HepG2 (cell line): ENCODE results near the gene OAF. TPM values are rescaled to one million over a fixed set of nuclear protein-coding genes. Genes with fewer than 3 reads are reported as not detected.

Experiments
- ATAC-seq: fragments of 200-7000 bp; cut with Tn5 transposase; 3 replicates; pipeline ENCODE4 v1.9.1; 2020; ENCODE audit warnings: mild to moderate bottlenecking, moderate library complexity
- BruUV-seq: library from RNA; stranded (reverse); fragments of 400-500 nt; replicated peaks from 2 replicates; lab custom pipeline; 2021; lab: Mats Ljungman, UMichigan
- CTCF ChIA-PET: fragments of 300-600 bp; formaldehyde crosslinking; extraction: SDS; loops from one replicate; lab custom pipeline; 2021; ENCODE audit warnings: low total read pairs, inconsistent platforms, low intra/inter-chr PET ratio; lab: Yijun Ruan, JAX
- POLR2A ChIA-PET: fragments of 350-600 bp; sonication (Branson Sonifier 250); formaldehyde crosslinking; loops from one replicate; lab custom pipeline; 2020; ENCODE audit warnings: antibody characterized with exemption, inconsistent platforms; lab: Yijun Ruan, JAX
- DNase-seq: peaks from one replicate; pipeline ENCODE4 v3.0.0-alpha.2; 2015; ENCODE audit warnings: low spot score
- FAIRE-seq: peaks from 3 replicates; lab custom pipeline; 2011; peaks lifted over from hg19 to GRCh38; lab: Jason Lieb, UNC
- H2AFZ ChIP-seq: one replicate; pipeline ENCODE4 v1.6.1; 2011; ENCODE audit warnings: low read length, inconsistent platforms
- H3K27ac ChIP-seq: fragments of 300-600 bp; 3 replicates; pipeline ENCODE4 v1.8.0; 2011; ENCODE audit warnings: mixed run types, mild to moderate bottlenecking, mixed read lengths, low read length, inconsistent platforms; ENCODE audit not compliant: insufficient read depth; ENCODE audit errors: extremely low read length
- H3K27me3 ChIP-seq, 2 experiments: fragments of 200-600 bp in 1 of 2; 2 replicates in 1 of 2; 3 replicates in 1 of 2; pipeline versions ENCODE4 v1.6.0 to v1.8.0; 2011; ENCODE audit warnings: low read length in 2 of 2, mild to moderate bottlenecking in 2 of 2, moderate library complexity in 2 of 2, inconsistent platforms in 1 of 2; ENCODE audit not compliant: insufficient read depth in 2 of 2, control insufficient read depth in 1 of 2
- H3K36me3 ChIP-seq, 2 experiments: fragments of 200-600 bp in 1 of 2; replicated peaks in 1 of 2; 2 replicates in 1 of 2; 3 replicates in 1 of 2; pipeline versions ENCODE4 v1.5.1 to v1.8.0; 2011; ENCODE audit warnings: low read length in 2 of 2, inconsistent platforms in 1 of 2; ENCODE audit not compliant: insufficient read depth in 2 of 2, control insufficient read depth in 1 of 2
- H3K4me1 ChIP-seq: 2 replicates; pipeline ENCODE4 v1.5.1; 2012; ENCODE audit warnings: low read length, inconsistent platforms; ENCODE audit not compliant: insufficient read depth
- H3K4me2 ChIP-seq: 2 replicates; pipeline ENCODE4 v1.6.0; 2011; ENCODE audit warnings: low read depth, low read length, inconsistent platforms
- H3K4me3 ChIP-seq, 3 experiments: fragments of 200-600 bp in 1 of 3; sonication (generic), shearing (Covaris generic) in 1 of 3; replicated peaks in 1 of 3; 2 replicates each; pipeline ENCODE4 v1.5.1; 2011 to 2016; ENCODE audit warnings: low read length in 3 of 3, inconsistent platforms in 2 of 3, low read depth in 2 of 3, mild to moderate bottlenecking in 2 of 3, control low read depth in 1 of 3, mixed read lengths in 1 of 3; ENCODE audit not compliant: insufficient read depth in 1 of 3
- H3K79me2 ChIP-seq: one replicate; pipeline ENCODE4 v1.6.1; 2011; ENCODE audit warnings: low read length, inconsistent platforms; ENCODE audit not compliant: insufficient read depth
- H3K9ac ChIP-seq: 2 replicates; pipeline ENCODE4 v1.6.0; 2011; ENCODE audit warnings: mild to moderate bottlenecking, low read depth, low read length, inconsistent platforms; ENCODE audit not compliant: insufficient read depth
- H3K9me3 ChIP-seq: 2 replicates; pipeline ENCODE4 v1.5.1; 2012; ENCODE audit warnings: mild to moderate bottlenecking, low read length
- H4K20me1 ChIP-seq: 2 replicates; pipeline ENCODE4 v1.6.0; 2011; ENCODE audit warnings: inconsistent platforms, mild to moderate bottlenecking, low read length, moderate library complexity; ENCODE audit not compliant: insufficient read depth
- GABPA ChIP-seq, 2 experiments: IDR thresholded peaks; 2 replicates each; pipeline ENCODE4 v1.6.1; 2011 to 2016; ENCODE audit warnings: low read depth in 2 of 2, low read length in 1 of 2, missing biosample characterization in 1 of 2, missing genetic modification characterization in 1 of 2
- MAF1 ChIP-seq: sonication (generic); formaldehyde crosslinking; IDR thresholded peaks from 2 replicates; pipeline ENCODE4 v1.5.0; 2020; ENCODE audit warnings: missing genetic modification reagents, borderline replicate concordance
- MLX ChIP-seq: IDR thresholded peaks from 2 replicates; pipeline ENCODE4 v1.6.1; 2016
- POLR2AphosphoS5 ChIP-seq: IDR thresholded peaks from 2 replicates; pipeline ENCODE4 v1.6.1; 2012; ENCODE audit warnings: low read depth, low read length
- RAD21 ChIP-seq: fragments of 450-650 bp; formaldehyde crosslinking; IDR thresholded peaks from 2 replicates; pipeline ENCODE4 v1.5.0; 2020; ENCODE audit warnings: mild to moderate bottlenecking
- SETDB1 ChIP-seq: sonication (generic); formaldehyde crosslinking; IDR thresholded peaks from 2 replicates; pipeline ENCODE4 v1.5.1; 2020; ENCODE audit warnings: missing genetic modification reagents, mild to moderate bottlenecking, borderline replicate concordance
- STAT5B ChIP-seq: sonication (generic); formaldehyde crosslinking; IDR thresholded peaks from 2 replicates; pipeline ENCODE4 v1.4.0; 2020; ENCODE audit warnings: missing genetic modification reagents
- ZBTB14 ChIP-seq: sonication (generic); formaldehyde crosslinking; IDR thresholded peaks from 2 replicates; pipeline ENCODE4 v1.4.0; 2020; ENCODE audit warnings: missing genetic modification reagents
- ZBTB8A ChIP-seq: sonication (generic); formaldehyde crosslinking; IDR thresholded peaks from 2 replicates; pipeline ENCODE4 v1.4.0; 2020; ENCODE audit warnings: mild to moderate bottlenecking, low read depth, missing genetic modification reagents, borderline replicate concordance
- ZFP62 ChIP-seq: sonication (generic); formaldehyde crosslinking; IDR thresholded peaks from 2 replicates; pipeline ENCODE4 v1.4.0; 2020; ENCODE audit warnings: missing genetic modification reagents
- ZIK1 ChIP-seq: sonication (generic); formaldehyde crosslinking; IDR thresholded peaks from 2 replicates; pipeline ENCODE4 v1.5.0; 2020; ENCODE audit warnings: mild to moderate bottlenecking, low read depth, missing genetic modification reagents, borderline replicate concordance
- ZNF101 ChIP-seq: sonication (generic); formaldehyde crosslinking; IDR thresholded peaks from 2 replicates; pipeline ENCODE4 v1.4.0; 2020; ENCODE audit warnings: mild to moderate bottlenecking, low read depth, missing genetic modification reagents, borderline replicate concordance
- ZNF264 ChIP-seq: sonication (generic); formaldehyde crosslinking; IDR thresholded peaks from 2 replicates; pipeline ENCODE4 v1.4.0; 2020; ENCODE audit warnings: missing genetic modification reagents
- ZNF367 ChIP-seq: sonication (generic); formaldehyde crosslinking; IDR thresholded peaks from 2 replicates; pipeline ENCODE4 v1.4.0; 2020; ENCODE audit warnings: missing genetic modification reagents, borderline replicate concordance
- WGBS: methylation state at CpG from one replicate; pipeline ENCODE4 v1.1.6; 2017; ENCODE audit warnings: low lambda C conversion rate; 5-methylcytosine and 5-hydroxymethylcytosine counted together
- in situ Hi-C: cut with HindIII; loops from 2 replicates; pipeline ENCODE4 v1.10.0; 2017; ENCODE audit warnings: low pct_unique_long_range_greater_than_20kb; ENCODE audit not compliant: extremely low pct_ligation_motif_present
- intact Hi-C: fragments of 100-400 bp; cut with micrococcal nuclease; formaldehyde crosslinking; loops from one replicate; pipeline ENCODE4 v1.10.0; 2022; ENCODE audit not compliant: unreplicated experiment
- polyA plus RNA-seq, 8 experiments: library from polyadenylated mRNA; depleted of rRNA in 3 of 8; stranded (reverse) in 7 of 8; unstranded in 1 of 8; fragments of >200 nt; fragmentation: Illumina TruSeq in 4 of 8; extraction: Trizol in 4 of 8; gene quantifications; 2 replicates each; pipeline versions ENCODE4 v1.2.1 to v1.2.3, GENCODE V29; 2011 to 2016; ENCODE audit warnings: low read depth in 4 of 8, missing spikeins in 1 of 8, mixed read lengths in 1 of 8; ENCODE audit not compliant: insufficient read depth in 1 of 8
- total RNA-seq, 5 experiments: library from RNA; depleted of rRNA; stranded (reverse); fragments of >200 nt; fragmentation: Illumina TruSeq; extraction: Trizol; gene quantifications; 2 replicates each; pipeline ENCODE4 v1.2.3, GENCODE V29; 2016; ENCODE audit warnings: low read depth in 1 of 5
- TF ChIP-seq, protein P1 (sequence below): sonication (generic); formaldehyde crosslinking; IDR thresholded peaks from 2 replicates; pipeline ENCODE4 v1.8.1; 2023; ENCODE audit warnings: mild to moderate bottlenecking, missing genetic modification reagents, borderline replicate concordance

OAF gene
- total and polyA plus RNA-seq, 2 of the 13 experiments (the other 11 are each of a cell fraction or from before 2014, with no cell fraction given) = 63.7 to 94.6 TPM

DNA sequence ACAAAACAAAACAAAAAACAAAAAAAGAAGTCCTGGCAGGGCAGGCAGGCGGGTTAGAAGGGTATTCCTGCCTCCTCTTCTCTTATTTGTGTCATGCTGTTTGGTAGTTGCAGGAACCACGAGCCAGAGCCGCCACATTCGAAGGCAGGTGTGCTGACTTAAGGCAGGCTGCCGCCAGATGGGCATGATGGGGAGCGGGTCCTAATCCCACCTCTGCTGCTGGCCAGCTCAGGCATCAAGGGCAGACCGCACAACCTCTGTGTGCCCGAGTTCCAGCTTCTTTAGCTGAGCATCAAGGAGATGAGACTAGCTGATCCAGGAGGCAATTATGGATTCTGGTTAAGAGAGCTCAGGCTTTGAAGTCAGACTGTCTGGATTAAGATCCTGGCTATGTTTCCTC lies 12.1 kb downstream of the OAF start:
- FAIRE-seq = no peak
- in situ Hi-C loops = no loop called here
- no peak for TF ChIP-seq MLX (CRISPR knock-in tag)
- no peak for TF ChIP-seq ZBTB8A (CRISPR knock-in tag)
- TF ChIP-seq MAF1 (CRISPR knock-in tag) = no peak
- TF ChIP-seq RAD21 (CRISPR knock-in tag) = no peak
- no peak for TF ChIP-seq ZBTB14
- TF ChIP-seq, protein P1, sequence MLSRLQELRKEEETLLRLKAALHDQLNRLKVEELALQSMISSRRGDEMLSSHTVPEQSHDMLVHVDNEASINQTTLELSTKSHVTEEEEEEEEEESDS = no peak
- no peak for TF ChIP-seq ZNF367 (CRISPR knock-in tag)
- no peak for TF ChIP-seq ZNF264 (CRISPR knock-in tag)
- no peak for TF ChIP-seq SETDB1 (CRISPR knock-in tag)
- no peak for TF ChIP-seq STAT5B (CRISPR knock-in tag)
- no peak for TF ChIP-seq GABPA (IDR thresholded peaks at IDR 0.05; ENCODE audit: low read depth, low read length)
- no peak for TF ChIP-seq GABPA (CRISPR knock-in tag; IDR thresholded peaks at IDR 0.05; ENCODE audit: low read depth)
- TF ChIP-seq ZIK1 (CRISPR knock-in tag) = no peak
- no peak for TF ChIP-seq ZFP62 (CRISPR knock-in tag)
- no peak for TF ChIP-seq POLR2AphosphoS5
- no peak for TF ChIP-seq ZNF101 (CRISPR knock-in tag)

More for the DNA sequence above, 12.1 kb downstream of the OAF start:
- H3K9me3 ChIP-seq = no peaks in the 10 kb centered on the region
- no peak for DNase-seq
- no peaks in the 10 kb centered on the region for H3K27me3 ChIP-seq
- ATAC-seq = no peak
- H3K4me1 ChIP-seq = peaks cover 36% of the 10 kb centered on the region
- peaks cover 6% of the 10 kb centered on the region for H3K79me2 ChIP-seq
- no peak overlapping the region for H2AFZ ChIP-seq
- H3K4me3 ChIP-seq = no peak overlapping the region
- peaks cover 8 to 43% of the 10 kb centered on the region in 2 experiments for H3K36me3 ChIP-seq
- BruUV-seq = no TSS peak
- H3K27ac ChIP-seq = no peak overlapping the region
- intact Hi-C loops = no loop called here
- H3K9ac ChIP-seq = no peak overlapping the region
- no peak overlapping the region for H3K4me2 ChIP-seq
- peaks cover 15% of the 10 kb centered on the region for H4K20me1 ChIP-seq
- 100% methylated on average over 4 of the region's 8 CpGs for WGBS
- CTCF ChIA-PET = no interaction called here
- POLR2A ChIA-PET = interaction anchor here (1.2 to 1.8 kb wide), 3 partner anchors 9 to 41 kb away, joined by 3 to 6 read pairs (median 5); no protein-coding TSS in a partner anchor
